ENCODE results near the gene CYP24A1.
"Not testable (repeated sequence)": the region's sequence is repeated elsewhere in the genome, so short reads cannot be mapped to it uniquely, and the experiment has no call there.

CYP24A1 gene

GRCh38 chr20:54132612-54133433, 41.0 kb downstream of the CYP24A1 start:
- DNase-seq, result no peak

- no peak for DNase-seq
These were observed 41.8 kb downstream of the CYP24A1 start for GRCh38 chr20:54131675-54132611.

GRCh38 chr20:54131125-54131524, 42.7 kb downstream of the CYP24A1 start:
- DNase-seq, result not testable (repeated sequence)

- no peak for DNase-seq
These were observed 44.4 kb downstream of the CYP24A1 start for GRCh38 chr20:54129350-54129749.

GRCh38 chr20:54127855-54128574, 45.8 kb downstream of the CYP24A1 start:
- DNase-seq, result no peak

GRCh38 chr20:54126806-54127655, 46.8 kb downstream of the CYP24A1 start:
- DNase-seq, result no peak

GRCh38 chr20:54126328-54126727, 47.5 kb downstream of the CYP24A1 start:
- not testable (repeated sequence) for DNase-seq

GRCh38 chr20:54123587-54124180, 50.1 kb downstream of the CYP24A1 start:
- DNase-seq, result no peak

GRCh38 chr20:54122681-54123586, 50.9 kb downstream of the CYP24A1 start:
- no peak for DNase-seq

- DNase-seq, result no peak
These were observed 51.6 kb downstream of the CYP24A1 start for GRCh38 chr20:54122189-54122588.

- no peak for DNase-seq
These were observed 54.0 kb downstream of the CYP24A1 start for GRCh38 chr20:54119744-54120143.

- no peak for DNase-seq
These were observed 55.4 kb downstream of the CYP24A1 start for GRCh38 chr20:54118220-54119001.

- no peak for DNase-seq
These were observed 57.1 kb downstream of the CYP24A1 start for GRCh38 chr20:54116550-54117235.

GRCh38 chr20:54115172-54115854, 58.5 kb downstream of the CYP24A1 start:
- DNase-seq, result no peak

- no peak for DNase-seq
These were observed 59.7 kb downstream of the CYP24A1 start for GRCh38 chr20:54114109-54114508.

- DNase-seq, result no peak
These were observed 60.2 kb downstream of the CYP24A1 start for GRCh38 chr20:54113566-54113965.

GRCh38 chr20:54112221-54112884, 61.4 kb downstream of the CYP24A1 start:
- no peak for DNase-seq

GRCh38 chr20:54111460-54111859, 62.3 kb downstream of the CYP24A1 start:
- no peak for DNase-seq

All from activated CD4-positive, alpha-beta T cell treated with anti-CD3 and anti-CD28 coated beads for 4 hours (primary cell).